Measurements from ENCODE around the gene KLRF2.

The KLRF2 gene

GRCh38 chr12:9881246-9881645 is at the start of gene KLRF2:
Gene KLRF2 (plus strand): TSS chr12:9881489. CDS start chr12:9881596, 107 bp downstream.
- H3K4me1 Mint-ChIP-seq, result no peaks in the 10 kb centered on the region
- H3K9me3 Mint-ChIP-seq, result no peaks in the 10 kb centered on the region
- no peak within 1 kb of the TSS for H3K27ac Mint-ChIP-seq
- no peaks in the 10 kb centered on the region for H3K36me3 Mint-ChIP-seq
- no peak for ATAC-seq
- no peaks in the 10 kb centered on the region for H3K27me3 Mint-ChIP-seq
- H3K4me3 Mint-ChIP-seq, result no peak within 1 kb of the TSS

DNA sequence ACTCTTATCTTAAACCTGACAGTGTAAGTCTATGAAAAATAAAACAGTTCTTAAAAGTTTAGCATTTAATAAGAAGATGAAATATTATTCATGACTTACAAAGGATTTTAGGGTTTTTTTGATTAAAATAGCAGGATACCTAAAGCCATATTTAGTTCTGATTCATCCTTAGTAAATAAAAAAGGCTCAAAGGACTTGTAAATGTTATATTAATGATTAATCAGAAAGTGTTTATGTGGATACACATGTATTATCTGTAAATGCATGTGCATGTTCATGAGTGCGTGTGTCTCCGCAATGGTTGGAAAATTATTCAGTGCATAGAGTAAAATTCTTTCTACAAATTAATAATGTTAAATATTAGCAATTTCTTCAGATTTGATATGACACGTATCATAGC is 49.6 kb upstream of the KLRF2 start:
- ATAC-seq, result no peak
- no peaks in the 10 kb centered on the region for H3K4me1 Mint-ChIP-seq
- H3K9me3 Mint-ChIP-seq, result no peaks in the 10 kb centered on the region
- no peak overlapping the region for H3K4me3 Mint-ChIP-seq
- no peak overlapping the region for H3K27ac Mint-ChIP-seq
- H3K36me3 Mint-ChIP-seq, result no peaks in the 10 kb centered on the region
- H3K27me3 Mint-ChIP-seq, result no peaks in the 10 kb centered on the region

DNA sequence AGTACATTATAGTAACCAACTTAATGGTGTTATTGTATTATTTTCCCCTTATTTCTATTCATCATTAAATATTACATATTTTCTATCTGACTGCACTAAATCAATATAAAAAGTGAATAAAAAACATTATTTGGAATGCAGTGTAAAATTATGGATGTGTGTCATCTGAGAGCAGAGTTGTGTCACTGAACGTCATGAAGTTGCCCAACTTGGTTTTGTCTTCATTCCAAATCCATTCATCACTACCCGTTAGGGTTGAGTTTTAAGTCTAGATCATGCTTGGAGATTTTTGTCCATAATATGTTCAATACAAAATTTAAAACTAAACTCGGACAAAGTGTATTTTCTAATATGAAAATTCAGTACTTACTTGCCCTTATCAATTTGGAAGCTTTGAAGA is 37.9 kb upstream of the KLRF2 start:
- Mint-ChIP-seq H3K4me3 (no peak overlapping the region), H3K27me3 (peaks cover 7% of the 10 kb centered on the region), H3K36me3 (peaks cover 7% of the 10 kb centered on the region), H3K9me3 (peaks cover 12% of the 10 kb centered on the region), H3K27ac (no peak overlapping the region), H3K4me1 (no peaks in the 10 kb centered on the region)
- ATAC-seq, result no peak

- Mint-ChIP-seq H3K4me3 (no peak overlapping the region), H3K27me3 (peaks cover 9% of the 10 kb centered on the region), H3K36me3 (peaks cover 24% of the 10 kb centered on the region), H3K9me3 (peaks cover 12% of the 10 kb centered on the region), H3K27ac (no peak overlapping the region), H3K4me1 (no peaks in the 10 kb centered on the region)
- ATAC-seq, result no peak
Measured at GRCh38 chr12:9848899-9849298, 32.4 kb upstream of the KLRF2 start.

- peaks cover 31% of the 10 kb centered on the region for H3K36me3 Mint-ChIP-seq
- no peak overlapping the region for H3K4me3 Mint-ChIP-seq
- H3K4me1 Mint-ChIP-seq, result no peaks in the 10 kb centered on the region
- no peak for ATAC-seq
- H3K27ac Mint-ChIP-seq, result no peak overlapping the region
- H3K9me3 Mint-ChIP-seq, result peaks cover 12% of the 10 kb centered on the region
- H3K27me3 Mint-ChIP-seq, result peaks cover 9% of the 10 kb centered on the region
Measured at GRCh38 chr12:9851050-9851449, 30.2 kb upstream of the KLRF2 start.

- Mint-ChIP-seq H3K4me1 (no peaks in the 10 kb centered on the region), H3K36me3 (peaks cover 36% of the 10 kb centered on the region), H3K27ac (no peak overlapping the region), H3K9me3 (peaks cover 7% of the 10 kb centered on the region), H3K27me3 (peaks cover 9% of the 10 kb centered on the region), H3K4me3 (no peak overlapping the region)
- no peak for ATAC-seq
Measured at GRCh38 chr12:9851927-9852326, 29.4 kb upstream of the KLRF2 start.

DNA sequence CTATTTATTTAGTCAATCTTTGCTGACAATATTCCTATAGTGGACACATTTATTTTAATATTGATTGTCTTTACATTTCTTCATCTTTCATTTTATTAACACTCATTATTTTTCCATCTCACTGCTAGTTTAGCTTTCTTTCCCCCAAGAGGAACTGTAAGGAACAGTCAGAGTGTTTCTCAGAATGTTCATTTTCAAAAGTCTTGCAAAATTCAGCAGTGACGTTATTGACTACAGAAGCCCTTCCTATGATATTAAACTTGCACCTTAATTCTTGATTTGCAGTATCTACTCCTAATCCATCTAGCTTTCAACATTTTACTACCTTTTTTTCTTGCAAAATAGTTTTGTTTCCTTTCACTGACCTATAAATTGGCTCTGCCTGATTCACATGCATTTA is 25.1 kb upstream of the KLRF2 start:
- no peak for ATAC-seq
- Mint-ChIP-seq H3K27ac (no peak overlapping the region), H3K4me1 (no peaks in the 10 kb centered on the region)

GRCh38 chr12:9856894-9857293 is 24.4 kb upstream of the KLRF2 start:
- H3K9me3 Mint-ChIP-seq, result no peaks in the 10 kb centered on the region
- H3K36me3 Mint-ChIP-seq, result peaks cover 26% of the 10 kb centered on the region
- no peak overlapping the region for H3K4me3 Mint-ChIP-seq
- ATAC-seq, result no peak
- H3K4me1 Mint-ChIP-seq, result no peaks in the 10 kb centered on the region
- H3K27me3 Mint-ChIP-seq, result no peaks in the 10 kb centered on the region
- no peak overlapping the region for H3K27ac Mint-ChIP-seq

More for the DNA sequence above, 25.1 kb upstream of the KLRF2 start:
- H3K36me3 Mint-ChIP-seq, result peaks cover 26% of the 10 kb centered on the region
- no peak overlapping the region for H3K4me3 Mint-ChIP-seq
- H3K27me3 Mint-ChIP-seq, result no peaks in the 10 kb centered on the region
- H3K9me3 Mint-ChIP-seq, result no peaks in the 10 kb centered on the region

DNA sequence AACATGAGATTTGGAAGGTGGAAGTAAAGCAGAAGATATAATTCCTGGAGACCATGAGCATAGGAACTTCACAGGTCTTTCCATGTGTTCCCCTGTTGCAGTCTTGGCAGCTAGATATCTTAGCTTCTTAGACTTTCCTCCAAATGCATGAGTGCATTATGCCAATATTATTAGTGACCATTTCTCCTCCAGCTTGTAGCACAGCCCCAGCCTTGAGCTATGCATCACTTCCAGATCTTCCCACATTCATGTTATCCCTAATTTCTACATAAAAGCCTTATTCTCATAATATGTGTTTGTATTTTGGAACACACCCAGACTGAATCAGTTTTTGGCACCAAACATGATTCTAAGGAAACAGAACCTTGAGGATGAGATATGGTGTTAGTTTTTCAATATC is 23.2 kb upstream of the KLRF2 start:
- Mint-ChIP-seq H3K27me3 (peaks cover 8% of the 10 kb centered on the region), H3K4me1 (peaks cover 6% of the 10 kb centered on the region), H3K9me3 (peaks cover 6% of the 10 kb centered on the region), H3K36me3 (peaks cover 28% of the 10 kb centered on the region), H3K27ac (no peak overlapping the region), H3K4me3 (no peak overlapping the region)
- ATAC-seq, result no peak

DNA sequence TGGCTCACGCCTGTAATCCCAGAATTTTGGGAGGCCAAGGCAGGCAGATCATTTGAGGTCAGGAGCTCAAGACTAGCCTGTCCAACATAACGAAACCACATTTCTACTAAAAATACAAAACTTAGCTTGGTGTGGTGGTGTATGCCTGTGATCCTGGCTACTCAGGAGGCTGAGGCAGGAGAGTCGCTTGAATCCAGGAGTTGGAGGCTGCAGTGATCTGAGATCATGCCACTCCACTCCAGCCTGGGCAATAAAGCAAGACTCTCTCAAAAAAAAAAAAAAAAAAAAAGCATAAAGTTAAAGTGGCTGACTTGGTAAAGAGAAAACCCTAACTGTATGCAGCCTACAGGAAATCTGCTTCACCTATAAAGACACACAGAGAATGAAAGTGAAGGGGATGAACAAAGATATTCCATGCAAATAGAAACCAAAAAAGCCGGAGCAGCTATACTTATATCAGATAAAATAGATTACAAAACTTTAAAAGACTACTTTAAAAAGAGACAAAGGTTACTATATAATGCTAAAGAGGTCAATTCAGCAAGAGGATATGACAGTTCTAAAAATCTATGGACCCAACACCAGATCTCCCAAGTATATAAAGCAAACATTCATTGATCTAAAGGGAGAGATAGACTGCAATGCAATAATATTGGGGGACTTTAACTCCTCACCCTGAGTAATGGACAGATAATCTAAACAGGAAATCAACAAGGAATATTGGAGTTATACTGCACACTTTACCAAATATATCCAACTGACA is 16.2 kb upstream of the KLRF2 start:
- Mint-ChIP-seq H3K27me3 (peaks cover 32% of the 10 kb centered on the region), H3K27ac (peak overlapping the region; percentile 78), H3K36me3 (peaks cover 21% of the 10 kb centered on the region), H3K4me1 (peaks cover 27% of the 10 kb centered on the region), H3K4me3 (peak overlapping the region; percentile 71), H3K9me3 (peaks cover 14% of the 10 kb centered on the region)
- no peak for ATAC-seq

DNA sequence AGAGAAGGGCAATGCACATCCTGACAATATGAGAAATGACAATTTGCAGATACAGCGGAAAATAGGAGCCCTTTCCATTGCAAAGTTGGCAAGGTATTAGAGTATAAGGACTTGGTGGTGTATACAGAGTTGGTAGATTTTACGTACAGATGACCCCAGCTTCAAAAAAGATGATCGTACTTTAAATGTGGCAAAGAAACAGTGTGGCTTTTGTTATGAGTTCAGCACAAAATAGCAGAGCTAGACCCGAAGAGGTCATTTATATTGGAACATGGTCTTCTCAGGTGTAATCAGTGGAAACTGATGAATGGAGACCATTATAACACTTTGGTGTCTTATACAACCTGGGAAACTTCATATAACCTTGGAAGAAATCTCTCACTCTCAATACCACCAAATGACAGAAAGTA is 14.4 kb upstream of the KLRF2 start:
- peak overlapping the region; percentile 78 for H3K27ac Mint-ChIP-seq
- H3K9me3 Mint-ChIP-seq, result peaks cover 14% of the 10 kb centered on the region
- peaks cover 21% of the 10 kb centered on the region for H3K36me3 Mint-ChIP-seq
- H3K27me3 Mint-ChIP-seq, result peaks cover 32% of the 10 kb centered on the region
- no peak for ATAC-seq
- H3K4me3 Mint-ChIP-seq, result peak overlapping the region; percentile 70
- peaks cover 29% of the 10 kb centered on the region for H3K4me1 Mint-ChIP-seq

GRCh38 chr12:9867531-9867930 is 13.8 kb upstream of the KLRF2 start:
- ATAC-seq, result no peak
- Mint-ChIP-seq H3K27me3 (peaks cover 31% of the 10 kb centered on the region), H3K36me3 (peaks cover 18% of the 10 kb centered on the region), H3K4me3 (peak overlapping the region; percentile 71), H3K4me1 (peaks cover 28% of the 10 kb centered on the region), H3K9me3 (peaks cover 12% of the 10 kb centered on the region), H3K27ac (peak overlapping the region; percentile 78)

- peak overlapping the region; percentile 78 for H3K4me3 Mint-ChIP-seq
- H3K9me3 Mint-ChIP-seq, result peaks cover 5% of the 10 kb centered on the region
- ATAC-seq, result no peak
- H3K4me1 Mint-ChIP-seq, result peaks cover 23% of the 10 kb centered on the region
- peaks cover 22% of the 10 kb centered on the region for H3K27me3 Mint-ChIP-seq
- H3K36me3 Mint-ChIP-seq, result peaks cover 10% of the 10 kb centered on the region
- H3K27ac Mint-ChIP-seq, result peak overlapping the region; percentile 88
Measured at GRCh38 chr12:9868311-9868801, 12.9 kb upstream of the KLRF2 start.

DNA sequence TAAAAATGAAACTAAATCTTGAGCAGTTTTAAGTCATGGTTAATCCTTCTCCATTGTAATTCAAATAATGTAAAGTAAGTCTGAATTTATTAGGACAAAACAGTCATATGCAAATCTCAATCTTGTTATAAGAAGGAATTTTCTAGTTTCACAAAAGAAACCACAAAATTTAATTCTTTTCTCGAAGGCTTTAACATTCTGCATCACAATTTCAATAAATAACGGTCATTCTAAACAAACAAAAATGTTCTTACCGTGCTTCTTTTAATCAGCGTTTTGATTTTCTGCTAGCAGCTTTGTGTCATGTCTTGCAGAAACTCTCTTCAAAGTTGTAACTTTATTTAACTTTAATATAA is 12.4 kb upstream of the KLRF2 start:
- Mint-ChIP-seq H3K36me3 (peaks cover 4% of the 10 kb centered on the region), H3K27me3 (peaks cover 17% of the 10 kb centered on the region), H3K9me3 (no peaks in the 10 kb centered on the region), H3K27ac (peak overlapping the region; percentile 88), H3K4me1 (peaks cover 23% of the 10 kb centered on the region), H3K4me3 (peak overlapping the region; percentile 78)
- no peak for ATAC-seq

DNA sequence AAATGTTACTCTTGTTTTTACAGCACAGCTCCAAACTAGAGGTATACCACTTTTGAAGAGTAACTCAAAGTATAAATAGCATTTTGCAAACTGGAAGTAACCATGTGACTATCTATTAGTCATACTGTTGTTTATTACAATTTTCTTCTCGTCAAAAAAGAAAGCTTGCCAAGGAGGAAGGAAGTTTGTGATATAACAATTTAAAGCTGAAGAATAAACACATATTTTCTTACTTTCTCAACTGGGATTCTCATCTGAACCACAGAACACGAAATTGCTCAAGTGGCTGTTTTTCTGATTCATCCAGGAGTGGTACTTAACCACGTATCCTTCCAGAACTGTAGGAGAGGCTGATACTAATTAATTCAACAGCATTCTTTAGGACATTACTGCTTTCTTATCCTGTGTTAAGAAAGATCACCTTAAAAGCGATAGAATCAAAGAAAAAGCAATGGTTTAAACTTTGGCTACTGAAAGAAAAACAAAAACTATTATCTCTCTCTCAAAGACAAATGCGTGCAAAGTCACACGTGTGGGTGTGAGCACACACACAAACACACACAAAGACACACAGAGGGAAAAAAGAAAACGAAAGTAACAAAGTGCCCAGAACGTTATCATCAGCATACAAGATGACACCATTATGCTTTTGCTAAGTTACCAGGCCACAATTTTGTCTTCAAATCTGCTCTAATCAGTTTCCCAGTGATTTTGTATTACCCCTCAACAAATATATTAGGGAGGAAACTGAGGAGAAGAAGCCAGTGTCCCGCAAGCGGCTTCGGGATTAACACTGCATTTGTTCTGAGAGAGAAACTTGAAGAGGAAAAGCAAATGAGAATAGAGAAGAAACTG is 11.8 kb upstream of the KLRF2 start, which contains the start of gene CLEC2B:
Gene CLEC2B (minus strand): TSS at position 48 of the 855 bp plus-strand sequence.
- Mint-ChIP-seq H3K4me3 (peak within 1 kb of the TSS; percentile 79), H3K27me3 (peaks cover 11% of the 10 kb centered on the region), H3K4me1 (peaks cover 23% of the 10 kb centered on the region), H3K27ac (peak within 1 kb of the TSS; percentile 88), H3K9me3 (no peaks in the 10 kb centered on the region), H3K36me3 (no peaks in the 10 kb centered on the region)
- ATAC-seq, result peak; percentile 65

Measured in stimulated activated memory B cell treated with anti-CD40 and anti-IgM and Interleukin-4, amounts not matched to agents 10 μg/mL and 1 μg/mL and 100 μg/mL, for 72 hours (primary cell).